Parathyroid adenoma (tissue), 2 donors: Measurements from ENCODE around the gene ZNF318.

Experiments
- H2AFZ ChIP-seq: fragments of 300-600 bp; sonication (generic); one replicate; pipeline ENCODE4 v1.7.0; 2017; ENCODE audit warnings: antibody characterized with exemption, mild to moderate bottlenecking
- H3K27ac ChIP-seq: fragments of 300-600 bp; sonication (generic); one replicate; pipeline ENCODE4 v1.7.0; 2017
- H3K27me3 ChIP-seq: fragments of 300-600 bp; sonication (generic); one replicate; pipeline ENCODE4 v1.7.0; 2017; ENCODE audit warnings: low read length; ENCODE audit not compliant: control insufficient read depth, insufficient read depth
- H3K36me3 ChIP-seq: fragments of 300-600 bp; sonication (generic); one replicate; pipeline ENCODE4 v1.7.0; 2017; ENCODE audit warnings: low read length; ENCODE audit not compliant: control insufficient read depth, insufficient read depth
- H3K4me1 ChIP-seq: fragments of 300-600 bp; sonication (generic); one replicate; pipeline ENCODE4 v1.7.0; 2017; ENCODE audit warnings: control low read depth
- H3K4me2 ChIP-seq: fragments of 300-600 bp; sonication (generic); one replicate; pipeline ENCODE4 v1.7.0; 2017; ENCODE audit warnings: low read length
- H3K4me3 ChIP-seq: fragments of 300-600 bp; sonication (generic); one replicate; pipeline ENCODE4 v1.7.0; 2017; ENCODE audit warnings: low read depth, low read length
- H3K79me2 ChIP-seq: fragments of 300-600 bp; sonication (generic); one replicate; pipeline ENCODE4 v1.7.0; 2017; ENCODE audit warnings: control low read depth
- H3K9ac ChIP-seq: fragments of 300-600 bp; sonication (generic); one replicate; pipeline ENCODE4 v1.7.0; 2017; ENCODE audit warnings: mild to moderate bottlenecking
- H3K9me3 ChIP-seq: fragments of 300-600 bp; sonication (generic); one replicate; pipeline ENCODE4 v1.7.0; 2017; ENCODE audit warnings: low read length; ENCODE audit not compliant: control insufficient read depth
- CTCF ChIP-seq: fragments of 300-600 bp; sonication (generic); IDR thresholded peaks from one replicate; pipeline ENCODE4 v1.7.0; 2017; ENCODE audit warnings: antibody characterized with exemption, mild to moderate bottlenecking
- donor health status: primary hyperparathyroidism.

ZNF318 gene

GRCh38 chr6:43295456-43295855 is 74.0 kb downstream of the ZNF318 start:
- TF ChIP-seq CTCF = no peak
- H2AFZ ChIP-seq = no peak overlapping the region
- H3K27ac ChIP-seq = no peak overlapping the region
- no peaks in the 10 kb centered on the region for H3K79me2 ChIP-seq
- no peak overlapping the region for H3K4me3 ChIP-seq
- H3K9me3 ChIP-seq = no peaks in the 10 kb centered on the region
- no peaks in the 10 kb centered on the region for H3K4me1 ChIP-seq
- H3K9ac ChIP-seq = no peak overlapping the region
- H3K4me2 ChIP-seq = no peak overlapping the region
- H3K27me3 ChIP-seq = no peaks in the 10 kb centered on the region
- no peaks in the 10 kb centered on the region for H3K36me3 ChIP-seq

GRCh38 chr6:43294536-43294935 is 74.9 kb downstream of the ZNF318 start:
- H2AFZ ChIP-seq = no peak overlapping the region
- no peak for TF ChIP-seq CTCF
- H3K4me1 ChIP-seq = no peaks in the 10 kb centered on the region
- H3K79me2 ChIP-seq = no peaks in the 10 kb centered on the region
- no peak overlapping the region for H3K9ac ChIP-seq
- no peaks in the 10 kb centered on the region for H3K36me3 ChIP-seq
- no peak overlapping the region for H3K4me2 ChIP-seq
- no peak overlapping the region for H3K4me3 ChIP-seq
- no peak overlapping the region for H3K27ac ChIP-seq
- no peaks in the 10 kb centered on the region for H3K27me3 ChIP-seq
- H3K9me3 ChIP-seq = no peaks in the 10 kb centered on the region

- H3K27me3 ChIP-seq = no peaks in the 10 kb centered on the region
- no peaks in the 10 kb centered on the region for H3K4me1 ChIP-seq
- H2AFZ ChIP-seq = no peak overlapping the region
- H3K27ac ChIP-seq = no peak overlapping the region
- no peak overlapping the region for H3K4me2 ChIP-seq
- H3K79me2 ChIP-seq = no peaks in the 10 kb centered on the region
- no peak for TF ChIP-seq CTCF
- H3K9ac ChIP-seq = no peak overlapping the region
- no peaks in the 10 kb centered on the region for H3K36me3 ChIP-seq
- H3K9me3 ChIP-seq = no peaks in the 10 kb centered on the region
- no peak overlapping the region for H3K4me3 ChIP-seq
These were observed 75.7 kb downstream of the ZNF318 start for GRCh38 chr6:43293698-43294097.

GRCh38 chr6:43292763-43293318 is 76.6 kb downstream of the ZNF318 start:
- H3K36me3 ChIP-seq = no peaks in the 10 kb centered on the region
- H3K27me3 ChIP-seq = no peaks in the 10 kb centered on the region
- no peaks in the 10 kb centered on the region for H3K79me2 ChIP-seq
- H3K27ac ChIP-seq = no peak overlapping the region
- H3K4me3 ChIP-seq = no peak overlapping the region
- no peak for TF ChIP-seq CTCF
- H2AFZ ChIP-seq = no peak overlapping the region
- H3K4me2 ChIP-seq = no peak overlapping the region
- H3K9ac ChIP-seq = no peak overlapping the region
- no peaks in the 10 kb centered on the region for H3K4me1 ChIP-seq
- no peaks in the 10 kb centered on the region for H3K9me3 ChIP-seq

GRCh38 chr6:43292341-43292740 is 77.1 kb downstream of the ZNF318 start:
- Histone ChIP-seq H3K4me1 (no peaks in the 10 kb centered on the region), H3K4me3 (no peak overlapping the region), H3K9me3 (no peaks in the 10 kb centered on the region), H3K36me3 (no peaks in the 10 kb centered on the region), H3K27ac (no peak overlapping the region), H2AFZ (no peak overlapping the region), H3K4me2 (no peak overlapping the region), H3K27me3 (no peaks in the 10 kb centered on the region), H3K9ac (no peak overlapping the region), H3K79me2 (no peaks in the 10 kb centered on the region)
- TF ChIP-seq CTCF = no peak
